ENCODE results near the gene LGALS7. TPM values are rescaled to one million over a fixed set of nuclear protein-coding genes. Genes with fewer than 3 reads are reported as not detected.
A peak's percentile ranks its signal among the peaks of the same experiment; 100 is the strongest.
"Not testable (repeated sequence)": the region's sequence is repeated elsewhere in the genome, so short reads cannot be mapped to it uniquely, and the experiment has no call there.

Gene LGALS7
- total and polyA plus RNA-seq, 8 donors: 0.58 to 1.4 TPM; not detected in 6

DNA sequence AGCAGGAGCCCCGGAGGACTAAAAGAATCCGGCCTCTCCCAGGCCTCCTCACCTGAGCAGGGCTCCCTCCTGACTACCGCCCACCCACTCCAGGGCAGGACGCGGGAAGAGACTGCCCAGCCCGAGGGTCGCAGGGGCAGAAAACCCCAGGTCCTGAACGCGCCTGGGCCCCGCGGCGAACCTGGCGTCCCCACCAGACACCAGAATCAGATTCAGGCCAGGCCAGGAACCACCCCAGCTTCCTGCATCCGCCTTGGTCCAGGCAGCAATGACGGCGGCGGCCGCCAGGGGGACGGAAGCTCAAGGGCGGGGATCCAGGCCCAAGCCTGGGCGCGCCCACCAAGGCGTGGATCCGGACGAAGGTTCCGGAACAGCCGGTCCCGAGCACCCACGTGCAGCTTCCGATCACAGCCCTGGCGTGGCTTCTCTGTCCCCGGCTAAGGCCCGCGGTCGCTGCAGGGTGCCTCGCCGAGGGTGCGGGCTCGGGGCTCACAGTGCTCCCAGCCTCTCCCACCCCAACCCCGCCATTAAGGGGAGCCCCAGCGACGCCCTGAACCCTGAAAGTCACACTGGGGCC, 3.6 kb downstream of the LGALS7 start:
- TF ChIP-seq, protein P1, sequence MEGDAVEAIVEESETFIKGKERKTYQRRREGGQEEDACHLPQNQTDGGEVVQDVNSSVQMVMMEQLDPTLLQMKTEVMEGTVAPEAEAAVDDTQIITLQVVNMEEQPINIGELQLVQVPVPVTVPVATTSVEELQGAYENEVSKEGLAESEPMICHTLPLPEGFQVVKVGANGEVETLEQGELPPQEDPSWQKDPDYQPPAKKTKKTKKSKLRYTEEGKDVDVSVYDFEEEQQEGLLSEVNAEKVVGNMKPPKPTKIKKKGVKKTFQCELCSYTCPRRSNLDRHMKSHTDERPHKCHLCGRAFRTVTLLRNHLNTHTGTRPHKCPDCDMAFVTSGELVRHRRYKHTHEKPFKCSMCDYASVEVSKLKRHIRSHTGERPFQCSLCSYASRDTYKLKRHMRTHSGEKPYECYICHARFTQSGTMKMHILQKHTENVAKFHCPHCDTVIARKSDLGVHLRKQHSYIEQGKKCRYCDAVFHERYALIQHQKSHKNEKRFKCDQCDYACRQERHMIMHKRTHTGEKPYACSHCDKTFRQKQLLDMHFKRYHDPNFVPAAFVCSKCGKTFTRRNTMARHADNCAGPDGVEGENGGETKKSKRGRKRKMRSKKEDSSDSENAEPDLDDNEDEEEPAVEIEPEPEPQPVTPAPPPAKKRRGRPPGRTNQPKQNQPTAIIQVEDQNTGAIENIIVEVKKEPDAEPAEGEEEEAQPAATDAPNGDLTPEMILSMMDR (IDR thresholded peaks at IDR 0.05): peak; percentile 51 to 95
- ATAC-seq: peak; percentile 83
- Histone ChIP-seq H3K27ac (peak overlapping the region in 1 of 2 donors; percentile 60), H3K36me3 (no peaks in the 10 kb centered on the region), H3K4me3 (peak overlapping the region in 1 of 2 donors; percentile 43), H3K27me3 (no peaks in the 10 kb centered on the region), H3K9me3 (no peaks in the 10 kb centered on the region), H3K4me1 (peaks cover 0 to 8% of the 10 kb centered on the region in 2 donors)
- intact Hi-C loops (cut with DNase I): no loop called here
- peak; percentile 68 to 98 (median 87) for DNase-seq

DNA sequence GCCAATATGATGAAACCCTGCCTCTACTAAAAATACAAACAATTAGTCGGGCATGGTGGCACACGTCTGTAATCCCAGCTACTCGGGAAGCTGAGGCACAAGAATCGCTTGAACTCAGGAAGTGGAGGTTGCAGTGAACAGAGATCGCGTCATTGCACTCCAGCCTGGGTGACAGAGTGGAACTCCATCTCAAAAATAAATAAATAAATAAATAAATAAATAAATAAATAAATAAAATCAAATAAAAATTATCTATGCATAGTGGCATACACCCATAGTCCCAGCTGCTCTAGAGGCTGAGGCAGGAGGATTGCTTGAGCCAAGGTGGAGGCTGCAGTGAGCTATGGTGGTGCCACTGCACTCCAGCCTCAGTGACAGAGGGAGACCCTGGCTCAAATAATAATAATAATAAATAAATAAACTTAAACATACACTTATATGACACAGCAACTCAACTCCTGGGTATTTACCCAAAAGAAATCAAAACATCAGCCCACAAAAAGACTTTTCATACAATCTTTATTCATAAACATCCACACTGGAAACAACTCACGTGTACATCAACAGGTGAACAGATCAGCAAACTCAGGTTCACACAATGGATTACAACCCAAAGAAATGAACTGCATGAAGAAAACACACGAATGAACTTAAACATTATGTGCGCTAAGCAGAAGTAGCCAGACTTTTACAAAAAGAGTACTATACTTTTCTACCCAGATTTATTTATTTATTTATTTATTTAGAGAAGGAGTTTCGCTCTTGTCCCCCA, 6.9 kb downstream of the LGALS7 start:
- no peak overlapping the region for H3K27ac ChIP-seq
- intact Hi-C loops (cut with DNase I): no loop called here
- H3K9me3 ChIP-seq: no peaks in the 10 kb centered on the region
- H3K27me3 ChIP-seq: no peaks in the 10 kb centered on the region
- DNase-seq: no peak
- H3K4me3 ChIP-seq: no peak overlapping the region
- TF ChIP-seq, protein P1 (IDR thresholded peaks at IDR 0.05): no peak
- ATAC-seq: no peak
- H3K4me1 ChIP-seq: peaks cover 0 to 8% of the 10 kb centered on the region in 2 donors
- H3K36me3 ChIP-seq: no peaks in the 10 kb centered on the region

DNA sequence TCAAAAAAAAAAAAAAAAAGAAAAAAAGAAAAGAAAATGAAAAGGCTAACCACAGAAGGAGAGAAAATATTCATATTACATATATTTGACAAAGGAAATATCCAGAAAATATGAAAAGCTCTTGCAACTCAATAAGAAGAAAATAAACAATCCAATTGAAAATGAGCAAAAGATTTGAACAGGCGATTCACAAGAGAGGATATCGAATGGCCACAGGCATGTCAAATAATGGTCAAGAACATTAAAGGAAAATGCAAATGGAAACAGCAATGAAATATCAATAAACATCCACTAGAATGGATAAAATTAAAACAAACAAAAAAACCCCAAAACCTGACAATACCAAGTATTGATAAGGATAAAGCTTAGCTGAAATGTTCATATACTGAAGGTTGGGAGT, 8.1 kb downstream of the LGALS7 start:
- Histone ChIP-seq H3K27me3 (no peaks in the 10 kb centered on the region), H3K4me3 (no peak overlapping the region), H3K4me1 (peaks cover 0 to 8% of the 10 kb centered on the region in 2 donors), H3K27ac (no peak overlapping the region), H3K36me3 (no peaks in the 10 kb centered on the region), H3K9me3 (no peaks in the 10 kb centered on the region)
- ATAC-seq (no peak), DNase-seq (no peak)
- TF ChIP-seq, protein P1 (IDR thresholded peaks at IDR 0.05): no peak
- intact Hi-C loops (cut with DNase I): no loop called here

DNA sequence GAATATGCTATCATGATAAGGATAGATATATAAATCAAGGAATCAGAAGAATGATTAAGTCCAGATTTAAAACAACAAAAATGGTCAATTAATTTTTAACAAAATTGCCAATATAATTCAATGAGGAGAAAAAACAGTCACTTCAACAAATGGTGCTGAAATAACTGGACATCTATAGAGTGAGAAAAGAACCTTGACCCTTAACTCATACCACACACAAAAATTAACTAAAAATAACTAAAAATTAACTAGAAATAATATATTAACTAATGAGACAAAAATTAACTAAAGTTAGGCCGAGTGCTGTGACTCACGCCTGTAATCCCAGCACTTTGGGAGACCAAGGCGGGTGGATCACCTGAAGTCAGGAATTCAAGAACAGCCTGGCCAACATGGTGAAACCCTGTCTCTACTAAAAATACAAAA, 9.5 kb downstream of the LGALS7 start:
- H3K9me3 ChIP-seq: no peaks in the 10 kb centered on the region

DNA sequence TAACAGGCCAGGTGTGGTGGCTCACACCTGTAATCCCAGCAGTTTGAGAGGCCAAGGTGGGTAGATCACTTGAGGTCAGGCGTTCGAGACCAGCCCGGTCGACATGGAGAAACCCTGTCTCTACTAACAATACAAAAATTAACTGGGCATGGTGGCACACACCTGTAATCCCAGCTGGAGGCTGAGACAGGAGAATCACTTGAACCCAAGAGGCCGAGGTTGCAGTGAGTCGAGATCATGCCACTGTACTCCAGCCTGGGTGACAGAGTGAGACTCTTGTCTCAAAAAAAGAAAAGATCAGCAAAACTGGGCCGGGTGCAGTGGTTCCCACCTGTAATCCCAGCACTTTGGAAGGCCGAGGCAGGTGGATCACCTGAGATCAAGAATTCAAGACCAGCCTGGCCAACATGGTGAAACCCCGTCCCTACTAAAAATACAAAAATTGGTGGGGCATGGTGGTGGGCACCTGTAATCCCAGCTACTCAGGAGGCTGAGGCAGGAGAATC, 11.4 kb downstream of the LGALS7 start:
- H3K9me3 ChIP-seq; H3K36me3 ChIP-seq; H3K27me3 ChIP-seq; DNase-seq; H3K27ac ChIP-seq; H3K4me3 ChIP-seq; H3K4me1 ChIP-seq; intact Hi-C loops (cut with DNase I); ATAC-seq: not testable (repeated sequence)

More for the DNA sequence above, 9.5 kb downstream of the LGALS7 start:
- no peaks in the 10 kb centered on the region for H3K4me1 ChIP-seq
- H3K4me3 ChIP-seq: no peak overlapping the region
- intact Hi-C loops (cut with DNase I): no loop called here
- H3K27ac ChIP-seq: no peak overlapping the region
- no peaks in the 10 kb centered on the region for H3K27me3 ChIP-seq
- DNase-seq (no peak), ATAC-seq (no peak)
- TF ChIP-seq, protein P1 (IDR thresholded peaks at IDR 0.05): no peak
- H3K36me3 ChIP-seq: no peaks in the 10 kb centered on the region

DNA sequence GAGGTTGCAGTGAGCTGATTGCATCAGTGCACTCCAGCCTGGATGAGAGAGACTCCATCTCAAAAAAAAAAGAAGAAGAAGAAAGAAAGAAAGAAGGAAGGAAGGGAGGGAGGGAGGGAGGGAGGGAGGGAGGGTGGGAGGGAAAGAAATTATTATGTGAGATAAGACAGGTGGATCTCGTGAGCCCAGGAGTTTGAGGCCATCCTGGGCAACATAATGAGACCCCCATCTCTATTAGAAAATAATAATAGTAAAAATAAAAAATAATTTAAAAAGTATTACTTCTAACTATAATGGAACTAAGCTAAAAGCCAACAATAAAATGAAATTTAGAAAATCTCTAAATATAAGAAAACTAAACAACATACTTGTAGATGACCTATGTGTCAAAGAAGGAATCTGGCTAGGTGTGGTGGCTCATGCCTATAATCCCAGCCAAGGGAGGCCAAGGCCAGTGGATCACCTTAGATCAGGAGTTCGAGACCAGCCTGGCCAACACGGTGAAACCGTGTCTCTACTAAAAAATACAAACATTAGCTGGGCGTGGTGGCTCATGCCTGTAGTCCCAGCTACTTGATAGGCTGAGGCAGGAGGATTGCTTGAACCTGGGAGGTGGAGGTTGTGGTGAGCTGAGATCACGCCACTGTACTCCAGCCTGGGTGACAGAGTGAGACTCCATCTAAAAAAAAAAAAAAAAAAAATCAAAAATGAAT, 12.4 kb downstream of the LGALS7 start:
- H3K9me3 ChIP-seq; ATAC-seq; H3K27ac ChIP-seq; H3K4me3 ChIP-seq; intact Hi-C loops (cut with DNase I); H3K36me3 ChIP-seq; DNase-seq; H3K27me3 ChIP-seq; H3K4me1 ChIP-seq: not testable (repeated sequence)

Data from left lung (tissue), 10 donors.